GM04504 (cell line): ENCODE measurements around the gene RAB42.

Experiments
- DNase-seq: peaks from one replicate; pipeline ENCODE4 v3.0.0-alpha.2; 2012; ENCODE audit warnings: low read depth

RAB42 gene, protein sequence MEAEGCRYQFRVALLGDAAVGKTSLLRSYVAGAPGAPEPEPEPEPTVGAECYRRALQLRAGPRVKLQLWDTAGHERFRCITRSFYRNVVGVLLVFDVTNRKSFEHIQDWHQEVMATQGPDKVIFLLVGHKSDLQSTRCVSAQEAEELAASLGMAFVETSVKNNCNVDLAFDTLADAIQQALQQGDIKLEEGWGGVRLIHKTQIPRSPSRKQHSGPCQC

DNA sequence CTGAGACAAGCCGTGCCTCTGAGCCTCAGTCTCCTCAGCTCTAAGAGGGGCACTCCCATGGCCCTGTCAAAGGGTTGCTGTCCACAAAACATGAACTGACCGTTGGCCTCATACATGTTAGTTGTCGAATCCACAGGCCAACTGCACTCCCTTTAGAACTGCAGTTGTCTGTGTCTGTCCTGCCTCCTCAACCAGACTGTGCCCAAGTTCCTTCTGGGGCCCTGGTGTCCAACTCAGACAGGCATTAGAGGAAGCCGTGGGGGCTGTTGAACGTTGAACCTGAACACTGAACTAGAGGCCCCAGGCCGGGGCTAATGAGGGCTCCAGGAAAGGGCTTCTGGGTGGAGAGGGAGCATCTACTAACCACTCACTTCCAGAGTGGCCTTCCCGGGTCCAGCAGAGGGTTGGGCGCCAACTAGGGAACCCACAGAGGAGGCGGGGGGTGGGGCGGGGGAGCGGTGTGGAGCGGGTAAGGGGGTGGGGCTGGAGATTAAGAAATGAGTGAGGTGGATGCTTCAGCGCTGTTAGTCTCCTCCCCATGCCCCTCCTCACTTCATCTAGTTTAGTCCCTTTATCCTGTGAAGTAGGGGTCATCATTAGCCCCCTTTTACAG lies at the start of gene RAB42:
TSS of gene RAB42 (plus strand) at position 558 of the 613 bp plus-strand sequence. CDS start 247 bp downstream, outside the sequence.
- DNase-seq: no peak

DNA sequence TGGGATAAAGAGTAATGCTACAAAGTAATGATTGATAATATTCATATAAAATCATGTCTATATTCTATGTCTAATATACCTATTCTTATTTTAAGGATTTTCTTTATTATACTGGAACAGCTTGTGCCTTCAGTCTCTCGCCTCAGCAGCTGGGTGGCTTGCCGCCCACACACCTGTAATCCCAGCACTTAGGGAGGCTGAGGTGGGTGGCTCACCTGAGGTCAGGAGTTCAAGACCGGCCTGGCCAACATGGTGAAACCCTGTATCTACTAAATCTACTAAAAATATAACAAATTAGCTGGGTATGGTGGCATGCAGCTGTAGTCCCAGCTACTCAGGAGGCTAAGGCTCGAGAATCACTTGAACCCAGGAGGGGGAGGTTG lies 46.8 kb upstream of the RAB42 start:
- DNase-seq: no peak

DNA sequence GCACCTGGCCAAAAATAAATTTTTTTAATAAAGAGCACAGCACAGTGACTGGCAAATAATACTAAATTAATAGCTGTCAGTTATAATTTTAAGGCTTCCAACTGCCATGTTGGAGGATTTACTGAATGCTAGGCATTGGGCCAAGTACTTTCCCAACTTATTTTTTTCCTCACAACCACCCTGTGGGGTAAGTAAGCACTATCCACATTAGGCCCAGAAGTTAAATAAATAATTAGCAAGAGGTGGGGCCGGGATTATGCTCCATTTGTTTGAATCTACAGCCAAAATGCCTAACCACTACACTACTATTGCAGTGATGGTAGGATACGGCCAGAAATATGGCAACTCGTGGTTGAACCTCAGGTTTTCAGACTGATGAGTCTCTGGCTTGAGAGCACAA lies 43.7 kb upstream of the RAB42 start:
- no peak for DNase-seq

DNA sequence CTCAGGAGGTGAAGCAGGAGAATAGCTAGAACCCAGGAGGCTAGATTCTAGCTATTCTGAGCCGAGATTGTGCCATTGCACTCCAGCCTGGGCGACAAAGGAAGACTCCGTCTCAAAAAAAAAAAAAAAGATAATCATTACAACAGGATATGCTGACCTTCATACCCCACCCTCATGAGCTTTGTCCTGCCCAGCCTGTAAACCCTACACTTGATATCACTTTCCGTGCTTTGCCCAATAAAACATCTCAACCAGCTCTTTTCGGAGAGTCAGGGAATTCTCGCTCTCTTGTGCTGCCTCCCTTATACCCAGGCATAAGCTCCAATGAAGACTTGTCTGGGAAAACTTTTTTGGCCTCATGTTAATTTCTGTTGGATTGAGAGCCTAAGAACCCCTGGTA lies 40.7 kb upstream of the RAB42 start:
- DNase-seq: no peak

DNA sequence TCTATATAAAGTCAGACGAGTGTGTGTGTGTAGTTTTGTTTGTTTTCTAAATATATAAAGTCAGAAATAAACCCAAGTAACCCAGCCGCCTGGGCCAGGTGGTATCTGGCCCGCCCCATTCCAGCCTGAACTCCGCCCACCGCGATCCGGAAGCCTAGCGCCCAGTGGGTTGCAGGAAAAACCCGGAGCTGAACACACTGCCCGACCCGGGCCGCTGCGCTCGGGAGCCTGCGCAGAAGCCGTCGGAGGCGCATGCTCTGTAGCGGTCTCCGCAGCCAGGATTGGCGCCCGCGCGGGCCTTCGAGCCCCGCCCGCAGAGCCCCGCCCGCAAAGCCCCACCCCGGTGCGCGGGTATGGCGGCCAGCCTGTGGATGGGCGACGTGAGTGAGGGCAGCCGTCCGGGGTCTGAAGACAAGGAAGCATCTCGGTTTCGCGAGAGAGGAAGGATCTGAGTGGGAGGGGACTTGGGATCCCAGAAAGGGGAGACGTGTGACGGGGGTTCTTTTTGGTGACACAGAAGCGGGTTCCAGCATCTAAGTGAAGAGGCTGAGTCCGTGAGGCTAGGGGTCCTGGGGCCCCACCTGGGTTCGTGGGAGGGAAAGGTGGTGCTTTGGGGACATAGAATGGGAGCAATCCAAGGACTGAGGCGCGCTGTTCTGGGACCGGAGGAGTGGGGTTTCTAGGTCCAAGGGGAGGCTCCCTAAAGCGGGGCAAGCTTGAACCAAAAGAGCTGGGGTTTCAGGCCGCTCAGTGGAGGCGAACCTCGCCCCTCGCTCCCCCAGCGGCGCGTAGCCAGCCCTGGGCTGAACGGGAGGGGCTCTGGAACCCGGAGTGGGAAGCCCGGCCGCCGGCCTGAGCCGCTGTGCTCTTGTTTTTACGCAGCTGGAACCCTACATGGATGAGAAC lies 39.1 kb upstream of the RAB42 start, which contains the start of gene TRNAU1AP:
TSS of gene TRNAU1AP (plus strand) at position 328 of the 906 bp plus-strand sequence. CDS start at position 354, 26 bp downstream.
- peak; percentile 91 for DNase-seq

DNA sequence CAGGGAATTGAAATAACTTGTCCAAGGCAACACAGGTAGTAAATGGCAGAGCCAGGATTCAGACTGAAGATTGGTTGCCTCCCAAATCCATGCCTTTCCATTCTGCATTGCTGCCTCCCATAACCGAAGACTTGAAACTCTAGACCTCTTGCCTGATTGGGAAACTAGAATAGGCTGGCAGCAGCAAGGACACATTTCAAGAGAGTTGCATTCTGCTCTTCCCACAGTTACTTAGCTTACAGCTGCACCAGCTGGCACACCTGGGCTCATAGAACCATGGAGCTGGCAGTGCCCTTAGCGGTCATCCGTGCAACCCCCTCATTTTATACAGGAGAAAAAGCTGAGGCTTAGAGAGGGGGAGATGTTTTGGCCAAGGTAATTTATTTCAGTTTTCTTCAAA lies 31.2 kb upstream of the RAB42 start:
- no peak for DNase-seq

DNA sequence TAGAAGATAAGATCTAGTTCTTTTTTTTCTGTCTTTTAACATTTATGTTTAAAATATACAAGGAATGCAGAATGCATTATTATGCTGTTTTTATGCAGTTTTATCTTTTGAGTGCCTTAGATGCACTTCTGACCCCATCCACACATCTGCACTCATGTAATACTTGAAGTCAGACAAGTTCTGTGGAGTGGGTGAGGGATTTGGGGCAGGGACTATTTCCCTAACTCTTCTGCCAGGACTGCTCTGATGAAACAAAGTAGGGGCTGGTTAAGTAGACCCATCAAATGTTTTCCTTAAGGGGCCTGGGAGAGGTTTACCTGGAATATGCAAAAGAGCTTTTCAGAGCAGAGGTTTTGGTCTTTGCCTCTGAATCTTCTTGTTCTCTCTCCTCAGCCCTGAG lies 27.8 kb upstream of the RAB42 start:
- DNase-seq: no peak

DNA sequence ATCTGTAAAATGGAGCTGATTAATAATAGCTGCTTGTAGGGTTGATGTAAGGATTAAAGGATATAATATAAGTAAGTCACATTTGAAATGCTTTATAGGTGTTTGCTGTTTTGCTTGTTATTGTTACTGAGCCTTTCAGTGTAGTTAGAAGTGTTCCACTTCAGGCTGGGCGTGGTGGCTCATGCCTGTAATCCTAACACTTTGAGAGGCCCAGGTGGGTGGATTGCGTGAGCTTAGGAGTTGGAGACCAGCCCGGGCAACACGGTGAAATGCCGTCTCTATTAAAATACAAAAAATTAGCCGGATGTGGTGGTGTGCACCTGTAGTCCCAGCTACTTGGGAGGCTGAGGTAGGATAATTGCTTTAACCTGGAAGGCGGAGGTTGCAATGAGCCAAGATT lies 27.0 kb upstream of the RAB42 start:
- no peak for DNase-seq

DNA sequence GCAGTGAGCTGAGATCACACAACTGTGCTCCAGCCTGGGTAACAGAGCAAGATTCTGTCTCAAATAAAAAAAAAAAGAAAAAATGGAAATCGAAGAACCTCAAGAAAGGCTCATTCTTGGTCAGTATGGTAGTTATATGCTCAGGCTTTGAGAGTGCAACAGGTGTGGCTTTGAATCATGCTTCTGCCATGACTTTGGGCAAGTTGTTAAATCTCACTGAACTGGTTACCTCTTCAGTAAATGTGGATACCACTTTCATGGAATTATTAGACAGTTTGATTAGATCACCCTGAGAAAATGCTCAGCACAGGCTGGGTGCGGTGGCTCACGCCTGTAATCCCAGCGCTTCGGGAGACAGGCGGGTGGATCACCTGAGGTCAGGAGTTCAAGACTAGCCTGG lies 26.3 kb upstream of the RAB42 start:
- DNase-seq: no peak

DNA sequence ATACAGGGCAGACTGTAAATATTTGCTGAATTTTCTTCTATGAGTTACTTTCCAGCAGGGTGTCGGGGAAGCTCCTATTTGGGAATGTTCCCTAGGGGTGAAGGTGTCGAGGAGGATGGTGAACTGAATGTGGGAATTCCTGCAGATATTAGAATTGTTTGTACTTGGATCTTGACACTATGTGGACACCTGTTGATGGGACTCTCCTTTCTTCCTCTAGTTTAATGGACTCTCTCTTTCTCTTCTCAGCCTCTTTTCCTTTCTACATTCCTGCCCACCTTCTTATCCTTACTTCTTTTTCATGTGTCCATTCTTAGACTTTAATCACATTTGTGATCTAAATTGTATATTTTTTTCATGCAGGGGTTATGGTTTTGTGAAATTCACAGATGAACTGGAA lies 25.1 kb upstream of the RAB42 start:
- no peak for DNase-seq

DNA sequence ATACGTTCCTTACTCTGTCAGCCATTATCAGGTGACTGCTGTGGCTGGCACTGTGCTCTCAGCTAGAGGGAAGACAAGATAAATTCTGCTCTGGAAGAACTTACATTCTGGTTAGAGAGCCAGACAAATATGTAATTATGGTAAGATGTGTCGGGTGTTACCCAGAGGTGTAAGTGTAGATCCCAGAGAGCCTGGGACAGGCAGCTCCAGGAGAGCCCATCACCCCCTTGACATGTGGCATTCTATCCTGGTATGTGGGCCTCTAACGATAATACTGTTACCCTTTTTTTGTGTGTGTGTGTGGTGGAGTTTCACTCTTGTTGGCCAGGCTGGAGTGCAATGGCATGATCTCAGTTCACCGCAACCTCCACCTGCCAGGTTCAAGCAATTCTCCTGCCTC lies 20.2 kb upstream of the RAB42 start:
- no peak for DNase-seq

DNA sequence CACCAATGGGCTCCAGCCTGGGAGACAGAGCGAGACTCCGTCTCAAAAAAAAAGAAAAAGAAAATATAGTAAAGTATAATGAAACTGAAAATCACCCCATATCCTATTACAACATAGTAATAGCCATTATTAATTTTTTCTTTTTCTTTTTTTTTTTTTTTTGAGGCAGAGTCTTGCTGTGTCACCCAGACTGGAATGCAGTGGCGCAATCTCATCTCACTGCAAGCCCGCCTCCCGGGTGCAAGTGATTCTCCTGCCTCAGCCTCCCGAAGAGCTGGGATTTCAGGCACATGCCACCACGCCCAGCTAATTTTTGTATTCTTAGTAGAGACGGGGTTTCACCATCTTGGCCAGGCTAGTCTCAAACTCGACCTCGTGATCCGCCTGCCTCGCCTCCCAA lies 19.2 kb upstream of the RAB42 start:
- peak; percentile 16 for DNase-seq

DNA sequence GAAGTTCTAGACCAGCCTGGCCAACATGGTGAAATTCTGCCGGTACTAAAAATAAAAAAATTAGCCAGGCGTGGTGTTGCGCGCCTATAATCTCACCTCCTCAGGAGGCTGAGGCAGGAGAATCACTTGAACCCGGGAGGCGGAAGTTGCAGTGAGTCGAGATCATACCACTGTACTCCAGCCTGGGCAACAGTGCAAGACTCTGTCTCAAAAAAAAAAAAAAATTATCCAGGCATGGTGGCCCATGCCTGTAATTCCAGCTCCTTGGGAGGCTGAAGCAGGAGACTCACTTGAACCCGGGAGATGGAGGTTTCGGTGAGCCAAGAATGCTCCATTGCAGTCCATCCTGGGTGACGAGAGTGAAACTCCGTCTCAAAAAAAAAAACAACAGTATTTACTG lies 18.5 kb upstream of the RAB42 start:
- no peak for DNase-seq

DNA sequence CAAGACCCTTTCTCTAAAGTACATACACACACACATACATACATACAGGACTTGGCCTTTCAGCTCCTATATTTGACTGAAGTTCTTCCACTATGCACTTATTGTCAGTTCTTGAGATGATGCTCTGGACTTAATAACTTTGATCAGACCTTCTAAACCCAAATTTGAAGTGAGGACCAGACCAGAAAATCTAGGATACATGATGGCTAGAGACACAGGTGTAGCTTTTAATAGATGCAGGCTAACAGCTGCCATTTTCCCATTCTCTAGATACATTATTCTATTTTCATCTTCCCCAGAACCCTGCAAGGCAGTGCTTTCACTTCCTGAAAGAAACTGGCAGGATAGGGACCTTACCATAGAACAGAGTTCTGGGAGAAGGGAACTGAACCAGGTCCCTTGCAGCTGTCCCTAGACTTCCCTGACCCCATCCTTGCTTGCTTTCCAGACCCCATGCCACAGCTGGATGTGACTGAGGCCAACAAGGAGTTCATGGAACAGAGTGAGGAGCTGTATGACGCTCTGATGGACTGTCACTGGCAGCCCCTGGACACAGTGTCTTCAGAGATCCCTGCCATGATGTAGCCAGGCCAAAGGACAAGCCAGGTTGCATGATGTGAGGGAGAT lies 14.9 kb upstream of the RAB42 start:
- DNase-seq: no peak

DNA sequence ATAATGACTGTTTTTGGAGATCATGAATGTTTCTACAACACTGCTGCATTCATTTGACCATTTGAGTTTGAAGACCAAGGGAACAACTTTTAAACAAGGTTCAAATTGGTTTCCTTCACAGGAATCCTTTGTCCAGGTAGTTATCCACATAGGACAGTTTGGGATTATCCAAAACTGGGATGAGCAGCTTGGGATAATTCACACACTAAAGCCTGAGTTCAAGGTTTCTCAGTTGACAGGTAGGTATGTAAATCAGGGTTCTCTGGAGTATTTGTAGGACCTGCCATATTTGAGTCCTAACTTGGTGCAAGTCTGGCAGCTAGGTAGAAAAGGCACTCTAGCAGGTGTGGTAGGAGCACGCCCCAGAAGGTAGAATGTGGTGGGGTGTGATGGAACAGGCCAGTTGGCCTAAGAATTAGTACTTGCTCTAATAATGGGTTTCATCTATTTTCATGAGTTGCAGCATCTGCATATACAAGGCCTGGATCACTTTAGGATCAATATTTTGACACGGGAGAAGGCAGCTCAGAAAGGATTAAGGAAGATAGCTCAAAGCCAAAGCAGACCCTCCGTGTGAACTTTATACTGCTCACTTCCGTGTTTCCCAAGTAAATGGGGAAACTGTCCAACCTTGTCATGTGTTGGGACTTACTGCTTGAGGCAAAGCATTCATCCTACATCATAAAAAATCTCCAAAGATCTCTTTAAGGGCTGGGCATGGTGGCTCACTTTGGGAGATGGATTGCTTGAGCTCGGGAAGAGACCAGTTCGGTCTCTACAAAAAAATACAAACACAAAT lies 14.1 kb upstream of the RAB42 start:
- no peak for DNase-seq

DNA sequence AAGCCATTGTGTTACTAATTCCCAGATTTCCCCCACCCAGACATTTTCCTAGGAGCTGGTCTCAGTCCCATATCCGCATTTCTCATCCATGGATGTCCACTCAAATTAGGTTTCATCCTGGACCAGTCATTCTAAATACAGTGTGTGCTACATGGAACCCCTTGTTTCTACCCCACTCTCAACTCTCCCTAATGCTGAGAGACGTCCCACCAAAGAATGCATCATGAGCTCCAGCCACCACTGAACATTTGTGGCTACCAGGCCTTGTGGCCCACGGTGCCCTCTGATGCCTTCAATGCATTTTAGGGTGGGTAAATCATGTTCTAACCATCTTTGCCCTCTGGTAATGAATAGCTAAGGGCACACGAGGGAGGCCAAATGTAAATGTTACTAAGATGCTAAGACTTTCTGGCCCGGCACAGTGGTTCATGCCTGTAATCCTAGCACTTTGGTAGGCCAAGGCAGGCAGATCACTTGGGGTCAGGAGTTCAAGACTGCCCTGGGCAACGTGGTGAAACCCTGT lies 13.3 kb upstream of the RAB42 start:
- no peak for DNase-seq

DNA sequence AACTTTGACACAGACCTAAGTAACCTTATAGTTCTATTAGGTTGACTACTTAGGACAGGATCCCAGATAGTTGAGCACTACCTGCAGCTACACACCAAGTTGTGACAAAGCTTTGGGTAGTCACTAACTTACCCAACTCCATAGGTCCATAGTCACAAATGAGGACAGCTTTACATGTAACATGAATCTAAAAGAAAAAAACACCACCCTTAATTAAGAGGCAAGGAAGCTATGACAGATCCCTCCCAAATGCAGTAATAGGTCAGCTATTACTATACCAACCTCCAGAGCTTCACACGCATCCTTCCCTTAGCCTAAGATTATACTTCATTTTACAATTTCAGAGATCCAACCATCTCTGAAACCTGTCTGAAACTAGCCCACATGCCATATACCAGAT lies 12.7 kb upstream of the RAB42 start:
- no peak for DNase-seq

DNA sequence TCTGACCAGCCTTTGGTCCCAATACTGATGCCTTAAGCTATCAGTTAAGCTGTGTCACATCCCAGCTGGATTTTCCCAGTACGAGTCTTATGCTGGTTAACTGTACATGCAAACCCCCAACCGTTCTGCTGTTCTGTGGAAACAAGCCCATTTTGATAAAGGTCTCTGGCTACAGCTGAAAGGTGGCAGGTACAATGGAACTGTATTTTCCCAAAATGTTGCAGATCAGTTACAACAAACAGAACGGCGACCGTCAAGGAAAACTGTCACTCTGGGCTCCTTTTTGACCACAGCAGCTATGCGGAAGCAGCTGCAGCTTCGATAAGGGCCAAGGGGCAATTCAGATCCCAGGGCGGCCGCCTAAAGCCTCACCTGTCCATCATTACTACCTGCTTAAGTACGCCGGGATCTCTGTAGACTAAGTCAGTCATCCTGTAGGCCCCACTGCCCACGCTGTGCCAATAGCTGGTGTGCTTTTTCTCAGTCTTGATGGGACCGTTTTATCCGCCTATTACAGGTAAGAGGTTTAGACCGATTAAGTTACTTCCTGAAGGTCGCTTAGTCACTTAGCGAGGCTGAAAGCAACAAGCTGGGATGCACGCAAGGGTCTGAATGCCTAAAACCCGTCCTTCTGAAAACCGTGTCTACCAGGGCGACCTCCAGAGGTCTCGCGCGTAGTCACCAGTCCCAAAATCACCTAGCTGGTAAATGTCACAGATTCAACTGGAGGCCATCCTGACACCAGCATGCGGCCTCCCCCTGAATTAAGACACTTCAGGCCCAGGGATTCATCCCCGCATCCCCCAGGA lies 11.1 kb upstream of the RAB42 start:
- DNase-seq: no peak

DNA sequence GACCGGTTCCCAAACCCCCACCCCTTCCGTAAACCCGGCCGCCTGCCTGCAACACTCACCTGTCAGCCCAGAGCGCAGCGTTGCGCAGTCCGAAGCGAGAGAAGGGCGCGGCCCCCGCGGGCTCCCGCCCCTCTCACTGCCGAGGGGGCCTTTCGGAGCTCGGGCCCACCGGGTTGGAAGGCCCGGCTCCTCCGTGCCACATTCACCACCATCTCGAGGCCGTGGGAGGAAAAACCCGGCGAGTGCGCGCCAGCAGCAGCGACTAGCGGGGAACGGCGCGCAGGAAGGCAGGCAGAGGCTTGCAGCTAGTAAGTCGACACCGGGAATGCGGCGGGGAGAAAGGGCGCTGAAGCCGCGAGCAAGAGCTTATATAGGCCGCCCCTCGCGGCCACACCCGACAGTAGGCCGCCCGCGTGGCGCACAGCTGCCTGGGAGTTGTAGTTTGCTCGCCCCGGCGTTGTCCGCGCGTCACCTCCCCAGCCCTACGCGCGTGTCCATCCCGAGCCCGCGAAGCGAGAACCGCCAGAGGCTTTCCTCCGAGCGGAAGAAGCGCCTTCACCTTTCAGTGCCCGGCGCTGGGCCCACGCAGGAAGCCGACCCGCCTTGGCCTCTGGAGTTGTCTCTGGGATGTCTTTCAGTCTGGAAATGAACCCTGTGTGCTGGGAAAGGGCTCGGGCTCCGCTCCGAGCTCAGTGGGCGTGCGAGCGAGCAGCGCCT lies 10.4 kb upstream of the RAB42 start:
- peak; percentile 89 for DNase-seq

DNA sequence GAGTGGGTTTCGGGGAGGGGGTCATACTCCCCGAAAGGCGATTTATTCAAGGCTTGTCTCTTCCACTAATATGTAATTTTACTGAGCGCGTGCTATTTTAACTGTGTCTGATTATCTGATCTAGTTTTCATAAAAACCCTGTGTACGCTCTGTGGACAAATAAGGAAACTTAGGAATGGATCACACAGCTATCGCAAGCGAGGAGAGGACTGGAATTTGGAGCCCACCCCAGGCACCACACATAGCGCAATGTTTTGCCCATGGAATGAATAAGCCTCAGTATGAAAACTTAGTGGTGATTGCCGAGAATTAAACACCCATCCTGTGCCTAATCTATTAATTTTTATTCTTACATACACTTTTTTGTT lies 9.8 kb upstream of the RAB42 start:
- no peak for DNase-seq
